Parathyroid adenoma (tissue), 2 donors: ENCODE data around the gene HLF.

Experiments
- H2AFZ ChIP-seq: fragments of 300-600 bp; sonication (generic); one replicate; pipeline ENCODE4 v1.7.0; 2017; ENCODE audit warnings: antibody characterized with exemption, mild to moderate bottlenecking
- H3K27ac ChIP-seq: fragments of 300-600 bp; sonication (generic); one replicate; pipeline ENCODE4 v1.7.0; 2017
- H3K27me3 ChIP-seq: fragments of 300-600 bp; sonication (generic); one replicate; pipeline ENCODE4 v1.7.0; 2017; ENCODE audit warnings: low read length; ENCODE audit not compliant: control insufficient read depth, insufficient read depth
- H3K36me3 ChIP-seq: fragments of 300-600 bp; sonication (generic); one replicate; pipeline ENCODE4 v1.7.0; 2017; ENCODE audit warnings: low read length; ENCODE audit not compliant: control insufficient read depth, insufficient read depth
- H3K4me1 ChIP-seq: fragments of 300-600 bp; sonication (generic); one replicate; pipeline ENCODE4 v1.7.0; 2017; ENCODE audit warnings: control low read depth
- H3K4me2 ChIP-seq: fragments of 300-600 bp; sonication (generic); one replicate; pipeline ENCODE4 v1.7.0; 2017; ENCODE audit warnings: low read length
- H3K4me3 ChIP-seq: fragments of 300-600 bp; sonication (generic); one replicate; pipeline ENCODE4 v1.7.0; 2017; ENCODE audit warnings: low read depth, low read length
- H3K79me2 ChIP-seq: fragments of 300-600 bp; sonication (generic); one replicate; pipeline ENCODE4 v1.7.0; 2017; ENCODE audit warnings: control low read depth
- H3K9ac ChIP-seq: fragments of 300-600 bp; sonication (generic); one replicate; pipeline ENCODE4 v1.7.0; 2017; ENCODE audit warnings: mild to moderate bottlenecking
- H3K9me3 ChIP-seq: fragments of 300-600 bp; sonication (generic); one replicate; pipeline ENCODE4 v1.7.0; 2017; ENCODE audit warnings: low read length; ENCODE audit not compliant: control insufficient read depth
- TF ChIP-seq, protein P1 (sequence below): fragments of 300-600 bp; sonication (generic); IDR thresholded peaks from one replicate; pipeline ENCODE4 v1.7.0; 2017; ENCODE audit warnings: antibody characterized with exemption, mild to moderate bottlenecking
- donor health status: primary hyperparathyroidism.

HLF gene

DNA sequence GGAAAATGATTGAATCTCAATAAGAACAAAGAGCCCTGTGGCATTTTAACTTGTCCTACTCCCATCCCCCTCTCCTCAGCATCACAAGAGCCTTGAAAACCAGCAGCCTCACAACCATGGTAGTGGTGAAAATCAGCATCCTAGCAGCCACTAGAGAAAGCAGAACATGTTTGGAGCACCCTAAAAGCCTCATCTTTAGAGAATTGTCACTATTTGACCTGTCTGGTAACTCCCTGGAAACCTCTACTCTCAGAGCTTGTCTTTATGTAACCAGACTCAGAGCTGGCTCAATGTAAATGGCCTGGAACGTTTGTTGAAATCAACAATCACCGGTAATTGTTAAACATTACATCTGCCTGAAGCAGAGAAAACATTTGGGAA lies 86.1 kb downstream of the HLF start:
- peaks cover 4% of the 10 kb centered on the region for H3K4me1 ChIP-seq
- H3K79me2 ChIP-seq = no peaks in the 10 kb centered on the region
- no peak overlapping the region for H3K4me3 ChIP-seq
- no peaks in the 10 kb centered on the region for H3K36me3 ChIP-seq
- TF ChIP-seq, protein P1, sequence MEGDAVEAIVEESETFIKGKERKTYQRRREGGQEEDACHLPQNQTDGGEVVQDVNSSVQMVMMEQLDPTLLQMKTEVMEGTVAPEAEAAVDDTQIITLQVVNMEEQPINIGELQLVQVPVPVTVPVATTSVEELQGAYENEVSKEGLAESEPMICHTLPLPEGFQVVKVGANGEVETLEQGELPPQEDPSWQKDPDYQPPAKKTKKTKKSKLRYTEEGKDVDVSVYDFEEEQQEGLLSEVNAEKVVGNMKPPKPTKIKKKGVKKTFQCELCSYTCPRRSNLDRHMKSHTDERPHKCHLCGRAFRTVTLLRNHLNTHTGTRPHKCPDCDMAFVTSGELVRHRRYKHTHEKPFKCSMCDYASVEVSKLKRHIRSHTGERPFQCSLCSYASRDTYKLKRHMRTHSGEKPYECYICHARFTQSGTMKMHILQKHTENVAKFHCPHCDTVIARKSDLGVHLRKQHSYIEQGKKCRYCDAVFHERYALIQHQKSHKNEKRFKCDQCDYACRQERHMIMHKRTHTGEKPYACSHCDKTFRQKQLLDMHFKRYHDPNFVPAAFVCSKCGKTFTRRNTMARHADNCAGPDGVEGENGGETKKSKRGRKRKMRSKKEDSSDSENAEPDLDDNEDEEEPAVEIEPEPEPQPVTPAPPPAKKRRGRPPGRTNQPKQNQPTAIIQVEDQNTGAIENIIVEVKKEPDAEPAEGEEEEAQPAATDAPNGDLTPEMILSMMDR = no peak
- H2AFZ ChIP-seq = no peak overlapping the region
- H3K9me3 ChIP-seq = no peaks in the 10 kb centered on the region
- H3K27me3 ChIP-seq = no peaks in the 10 kb centered on the region
- no peak overlapping the region for H3K4me2 ChIP-seq
- no peak overlapping the region for H3K9ac ChIP-seq
- H3K27ac ChIP-seq = no peak overlapping the region

DNA sequence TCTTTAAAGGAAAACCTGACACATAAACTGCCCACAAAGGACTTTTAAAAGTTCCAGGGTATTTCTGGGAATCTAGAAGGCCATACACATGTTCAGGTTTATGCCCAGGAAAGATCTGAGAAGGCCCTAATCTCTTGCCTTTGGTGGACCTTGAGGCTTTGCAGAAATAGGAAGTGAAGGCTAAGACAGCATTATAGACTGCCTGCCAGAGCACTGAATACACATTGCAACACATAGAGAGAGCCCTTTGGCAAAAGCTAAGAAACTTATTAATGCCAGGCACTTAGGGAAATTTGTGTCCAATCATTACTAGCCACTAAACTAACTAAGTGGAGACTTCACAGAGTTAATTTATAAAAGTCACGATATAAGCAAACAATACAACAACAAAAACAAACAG lies 86.5 kb downstream of the HLF start:
- H3K4me3 ChIP-seq = no peak overlapping the region
- H2AFZ ChIP-seq = no peak overlapping the region
- no peaks in the 10 kb centered on the region for H3K9me3 ChIP-seq
- H3K27me3 ChIP-seq = no peaks in the 10 kb centered on the region
- H3K79me2 ChIP-seq = no peaks in the 10 kb centered on the region
- H3K9ac ChIP-seq = no peak overlapping the region
- TF ChIP-seq, protein P1 = no peak
- no peaks in the 10 kb centered on the region for H3K36me3 ChIP-seq
- H3K27ac ChIP-seq = no peak overlapping the region
- H3K4me1 ChIP-seq = peaks cover 4% of the 10 kb centered on the region
- no peak overlapping the region for H3K4me2 ChIP-seq

DNA sequence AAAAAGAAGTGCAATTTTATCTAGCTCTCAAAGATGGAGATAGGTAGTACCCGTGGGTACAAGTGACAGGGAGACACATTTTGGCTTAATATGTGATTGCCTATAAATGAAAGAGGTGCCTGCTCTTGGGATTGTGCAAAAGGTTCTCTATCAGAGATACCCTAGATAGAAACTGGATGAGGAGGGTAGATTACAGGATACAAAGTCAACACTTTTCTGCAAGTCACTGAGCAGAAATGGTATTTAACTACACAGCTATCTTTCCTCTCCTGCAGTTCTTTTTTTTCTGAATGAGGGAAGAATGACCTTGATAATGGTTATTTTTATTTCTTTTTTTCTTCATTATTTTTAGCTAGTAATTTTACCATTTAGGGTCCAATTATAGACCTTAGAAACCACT lies 89.2 kb downstream of the HLF start:
- Histone ChIP-seq H2AFZ (no peak overlapping the region), H3K36me3 (no peaks in the 10 kb centered on the region), H3K4me3 (no peak overlapping the region), H3K27ac (no peak overlapping the region), H3K79me2 (no peaks in the 10 kb centered on the region), H3K27me3 (no peaks in the 10 kb centered on the region), H3K4me2 (no peak overlapping the region), H3K9ac (no peak overlapping the region), H3K9me3 (no peaks in the 10 kb centered on the region), H3K4me1 (peaks cover 2% of the 10 kb centered on the region)
- TF ChIP-seq, protein P1 = no peak

DNA sequence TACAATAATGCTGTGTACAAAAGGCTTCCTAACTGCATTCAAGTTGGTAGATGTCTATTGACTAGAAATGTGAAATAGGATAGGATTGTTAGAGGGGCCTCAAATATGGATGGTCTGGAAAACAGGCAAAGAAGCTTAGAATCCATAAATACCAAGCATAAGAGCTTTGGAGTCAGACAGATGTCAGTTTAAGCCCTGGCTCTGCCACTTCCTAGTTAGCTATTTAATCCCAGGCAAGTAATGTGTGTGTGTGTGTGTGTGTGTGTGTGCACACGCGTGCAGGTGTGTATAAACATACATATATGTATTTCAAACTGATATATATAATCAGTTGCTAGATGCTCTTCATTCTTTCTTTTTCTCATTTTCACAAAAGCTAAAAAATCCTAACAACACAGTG lies 90.2 kb downstream of the HLF start:
- no peaks in the 10 kb centered on the region for H3K9me3 ChIP-seq
- H3K79me2 ChIP-seq = no peaks in the 10 kb centered on the region
- TF ChIP-seq, protein P1 = no peak
- H3K36me3 ChIP-seq = no peaks in the 10 kb centered on the region
- H3K9ac ChIP-seq = no peak overlapping the region
- H3K4me3 ChIP-seq = no peak overlapping the region
- no peak overlapping the region for H3K27ac ChIP-seq
- H2AFZ ChIP-seq = no peak overlapping the region
- H3K4me2 ChIP-seq = no peak overlapping the region
- H3K4me1 ChIP-seq = no peaks in the 10 kb centered on the region
- H3K27me3 ChIP-seq = no peaks in the 10 kb centered on the region

DNA sequence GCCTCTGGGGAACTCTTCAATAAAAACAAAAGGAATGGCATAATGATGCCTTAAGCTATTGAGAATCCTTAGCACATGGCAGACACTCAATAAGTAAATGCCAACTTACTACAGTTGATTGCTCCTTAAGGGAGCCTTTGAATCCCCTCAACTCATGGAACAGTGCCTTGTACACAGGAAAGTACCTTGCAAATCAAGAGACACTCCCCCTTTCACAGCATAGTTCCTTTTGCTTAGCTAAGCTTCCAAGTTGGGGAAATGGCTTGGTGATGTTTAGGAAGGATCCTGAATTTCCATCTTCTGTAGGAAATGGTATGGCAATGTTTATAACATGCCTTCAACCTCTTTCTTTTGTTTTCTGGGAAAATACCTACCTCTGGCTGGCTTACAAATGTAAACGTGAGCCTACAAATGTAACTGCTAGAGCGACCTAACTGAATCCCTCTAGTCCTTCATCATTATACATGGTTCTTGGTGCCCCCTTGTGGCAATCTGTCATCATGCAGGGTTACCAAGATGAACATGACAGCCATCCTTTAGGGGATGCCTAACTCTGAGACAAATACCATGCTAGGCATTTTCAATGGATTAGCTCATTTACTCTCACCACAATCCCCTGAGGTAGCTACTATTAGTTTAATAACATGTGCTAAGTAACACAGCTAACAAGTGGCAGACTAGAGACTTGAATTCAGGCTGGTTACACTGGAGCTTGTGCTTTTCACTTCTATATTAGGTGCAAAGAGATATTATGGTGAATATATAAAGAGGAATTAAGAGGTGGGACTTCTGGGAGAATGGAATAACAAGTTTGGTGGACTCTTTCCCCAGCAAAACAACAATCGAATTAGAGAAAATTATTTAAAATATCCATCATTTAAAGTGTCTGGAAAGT lies 91.9 kb downstream of the HLF start:
- peak overlapping the region; percentile 23 for H2AFZ ChIP-seq
- H3K27me3 ChIP-seq = no peaks in the 10 kb centered on the region
- TF ChIP-seq, protein P1 = peak; percentile 83
- H3K79me2 ChIP-seq = no peaks in the 10 kb centered on the region
- H3K4me1 ChIP-seq = no peaks in the 10 kb centered on the region
- H3K27ac ChIP-seq = no peak overlapping the region
- H3K4me2 ChIP-seq = no peak overlapping the region
- no peak overlapping the region for H3K9ac ChIP-seq
- no peaks in the 10 kb centered on the region for H3K36me3 ChIP-seq
- H3K9me3 ChIP-seq = no peaks in the 10 kb centered on the region
- no peak overlapping the region for H3K4me3 ChIP-seq
